Spleen (tissue), 11 donors: ENCODE measurements around the gene OSGEP. TPM values are rescaled to one million over a fixed set of nuclear protein-coding genes. Genes with fewer than 3 reads are reported as not detected.
"Not testable (repeated sequence)": the region's sequence is repeated elsewhere in the genome, so short reads cannot be mapped to it uniquely, and the experiment has no call there.

Experiments used
- DNase-seq: peaks from one replicate; pipeline ENCODE4 v3.0.0-alpha.2; 2020
- H3K27ac ChIP-seq, 8 donors: fragments of 200-600 bp; sonication (generic) in 7 of 8; 1 replicate in 4 of 8; 2 replicates in 4 of 8; pipeline versions ENCODE4 v1.5.0 to v1.8.0; 2016 to 2021; ENCODE audit warnings: inconsistent platforms in 4 of 8, mild to moderate bottlenecking in 4 of 8, moderate library complexity in 1 of 8
- H3K27me3 ChIP-seq, 7 donors: fragments of 200-600 bp; sonication (generic) in 6 of 7; replicated peaks in 1 of 7; 1 replicate in 4 of 7; 2 replicates in 3 of 7; pipeline versions ENCODE4 v1.5.0 to v1.8.0; 2016 to 2021; ENCODE audit warnings: inconsistent platforms in 3 of 7, mild to moderate bottlenecking in 1 of 7
- H3K36me3 ChIP-seq, 6 donors: fragments of 200-600 bp; sonication (generic) in 5 of 6; 1 replicate in 4 of 6; 2 replicates in 2 of 6; pipeline versions ENCODE4 v1.5.0 to v1.8.0; 2016 to 2021; ENCODE audit warnings: inconsistent platforms in 2 of 6
- H3K4me1 ChIP-seq, 6 donors: fragments of 200-600 bp; sonication (generic) in 5 of 6; 1 replicate in 3 of 6; 2 replicates in 3 of 6; pipeline versions ENCODE4 v1.5.0 to v1.8.0; 2016 to 2021; ENCODE audit warnings: inconsistent platforms in 3 of 6
- H3K4me3 ChIP-seq, 8 donors: fragments of 200-600 bp; sonication (generic) in 7 of 8; 1 replicate in 4 of 8; 2 replicates in 4 of 8; pipeline versions ENCODE4 v1.5.0 to v1.8.0; 2016 to 2021; ENCODE audit warnings: inconsistent platforms in 4 of 8, mild to moderate bottlenecking in 4 of 8, moderate library complexity in 2 of 8
- H3K9me3 ChIP-seq, 8 donors: fragments of 200-600 bp; sonication (generic) in 7 of 8; 1 replicate in 4 of 8; 2 replicates in 4 of 8; pipeline versions ENCODE4 v1.5.0 to v1.8.0; 2016 to 2021; ENCODE audit warnings: inconsistent platforms in 4 of 8
- POLR2A ChIP-seq, 3 donors: fragments of 450-650 bp; IDR thresholded peaks; one replicate each; pipeline ENCODE4 v1.5.1; 2017; ENCODE audit warnings: antibody characterized with exemption in 3 of 3, mild to moderate bottlenecking in 1 of 3
- POLR2AphosphoS5 ChIP-seq, 3 donors: sonication (generic); formaldehyde crosslinking; IDR thresholded peaks; one replicate each; pipeline ENCODE4 v1.5.1; 2017; ENCODE audit warnings: antibody characterized with exemption in 3 of 3
- WGBS, 5 donors: extraction: QIAGEN DNeasy Blood & Tissue Kit in 3 of 5; methylation state at CpG; one replicate each; pipeline versions ENCODE4 v1.1.5 to v1.1.7; 2013 to 2018; 5-methylcytosine and 5-hydroxymethylcytosine counted together
- intact Hi-C: fragments of 100-400 bp; cut with DNase I; formaldehyde crosslinking; loops from one replicate; pipeline ENCODE4 v1.15.0; 2023; ENCODE audit warnings: low total_unique reads
- polyA plus RNA-seq, 3 donors: library from polyadenylated mRNA; stranded (reverse); fragments of 200-250 nt; gene quantifications; one replicate each; pipeline ENCODE4 v1.2.1, GENCODE V29; 2013
- total RNA-seq, 7 donors: library from RNA; depleted of rRNA in 3 of 7; stranded (reverse); fragments of >200 nt in 3 of 7; fragmentation: NEBNext Ultra II Directional in 4 of 7; extraction: Animal tissue kit (Norgen Biotek cat#: 25700) in 4 of 7; gene quantifications; one replicate each; pipeline versions ENCODE4 v1.1.0 to v1.2.1, GENCODE V29; 2016 to 2021
- TF ChIP-seq, protein P1 (sequence below), 11 experiments: fragments of 200-600 bp in 7 of 11; fragments of 450-650 bp in 4 of 11; sonication (generic) in 4 of 11; IDR thresholded peaks in 8 of 11; conservative IDR thresholded peaks in 3 of 11; 1 replicate in 7 of 11; 2 replicates in 4 of 11; pipeline versions ENCODE4 v1.4.0 to v1.8.0; 2016 to 2021; ENCODE audit warnings: antibody characterized with exemption in 11 of 11, inconsistent platforms in 4 of 11, mild to moderate bottlenecking in 1 of 11
- donor health status: healthy with polysubstance abuse.
- donor health status: DM: no; HTN: no; CAD: no; lungs with moderate emphysema.
- donor health status: DM: no; HTN: no; CAD: no.
- donor health status: Bipolar disorder and iron deficiency.
- donor health status: healthy.
- donor health status: DM: no; HTN: no; CAD: no.
- donor health status: DM: yes; HTN: yes; CAD: no.

The OSGEP gene
- total and polyA plus RNA-seq, 10 donors = 48.6 to 110 (median 76.3) TPM

DNA sequence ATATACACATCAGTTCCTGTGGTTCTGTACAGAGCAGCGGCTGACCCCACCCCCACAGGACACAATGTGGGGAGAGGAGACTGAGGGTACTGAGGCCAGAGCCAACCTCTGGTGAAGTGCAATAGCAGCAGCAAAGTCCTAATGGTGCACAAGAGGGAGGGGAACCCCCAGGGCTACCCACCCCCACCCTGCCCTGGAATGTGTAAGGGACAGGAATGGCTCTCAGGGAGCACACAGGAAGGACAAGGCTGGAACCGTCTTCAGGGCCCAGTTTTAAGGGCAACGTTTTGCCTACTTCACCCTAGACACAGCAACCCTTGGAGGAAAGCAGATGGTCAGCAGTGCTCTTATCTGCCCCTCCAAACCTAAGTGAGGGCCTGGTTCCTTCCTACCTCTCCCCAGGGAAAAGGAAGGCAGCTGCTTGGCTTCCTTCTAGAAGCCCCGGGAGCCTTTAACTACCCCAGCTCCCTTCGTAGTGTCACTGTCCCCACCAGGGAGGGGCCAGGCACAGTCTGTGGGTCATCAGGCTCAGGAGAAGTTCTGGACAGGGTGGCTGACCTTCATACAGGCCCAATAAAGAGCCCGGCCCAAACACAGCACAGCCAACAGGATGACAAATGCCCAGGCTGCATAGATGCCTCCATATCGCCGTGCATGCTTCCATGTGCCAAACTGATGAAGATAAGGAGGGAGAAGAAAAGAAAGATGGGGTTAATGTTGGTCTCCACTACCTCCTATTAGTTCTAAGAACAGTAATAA, 3.6 kb upstream of the OSGEP start:
- Histone ChIP-seq H3K36me3 (peaks cover 3 to 43% (median 37%) of the 10 kb centered on the region in 6 donors), H3K9me3 (no peaks in the 10 kb centered on the region), H3K4me1 (peaks cover 43 to 83% (median 69%) of the 10 kb centered on the region in 6 donors), H3K4me3 (no peak overlapping the region), H3K27ac (peak overlapping the region in 4 of 8 donors; percentile 32 to 95 (median 72)), H3K27me3 (no peaks in the 10 kb centered on the region)
- TF ChIP-seq, protein P1, sequence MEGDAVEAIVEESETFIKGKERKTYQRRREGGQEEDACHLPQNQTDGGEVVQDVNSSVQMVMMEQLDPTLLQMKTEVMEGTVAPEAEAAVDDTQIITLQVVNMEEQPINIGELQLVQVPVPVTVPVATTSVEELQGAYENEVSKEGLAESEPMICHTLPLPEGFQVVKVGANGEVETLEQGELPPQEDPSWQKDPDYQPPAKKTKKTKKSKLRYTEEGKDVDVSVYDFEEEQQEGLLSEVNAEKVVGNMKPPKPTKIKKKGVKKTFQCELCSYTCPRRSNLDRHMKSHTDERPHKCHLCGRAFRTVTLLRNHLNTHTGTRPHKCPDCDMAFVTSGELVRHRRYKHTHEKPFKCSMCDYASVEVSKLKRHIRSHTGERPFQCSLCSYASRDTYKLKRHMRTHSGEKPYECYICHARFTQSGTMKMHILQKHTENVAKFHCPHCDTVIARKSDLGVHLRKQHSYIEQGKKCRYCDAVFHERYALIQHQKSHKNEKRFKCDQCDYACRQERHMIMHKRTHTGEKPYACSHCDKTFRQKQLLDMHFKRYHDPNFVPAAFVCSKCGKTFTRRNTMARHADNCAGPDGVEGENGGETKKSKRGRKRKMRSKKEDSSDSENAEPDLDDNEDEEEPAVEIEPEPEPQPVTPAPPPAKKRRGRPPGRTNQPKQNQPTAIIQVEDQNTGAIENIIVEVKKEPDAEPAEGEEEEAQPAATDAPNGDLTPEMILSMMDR (IDR thresholded peaks at IDR 0.05 in 8 of 11, conservative IDR thresholded peaks at IDR 0.05 in 3 of 11) = no peak
- TF ChIP-seq POLR2AphosphoS5 (IDR thresholded peaks at IDR 0.05) = peak in 1 of 3 donors; percentile 10
- 56 to 70% (median 58%) methylated on average over 7 to 8 of the region's 8 CpGs for WGBS, 5 donors
- DNase-seq = no peak
- intact Hi-C loops = no loop called here

- intact Hi-C loops = no loop called here
- Histone ChIP-seq H3K36me3 (peaks cover 6 to 54% (median 43%) of the 10 kb centered on the region in 6 donors), H3K27ac (peak overlapping the region in 5 of 8 donors; percentile 32 to 97 (median 93)), H3K4me3 (peak overlapping the region in 1 of 8 donors; percentile 81), H3K9me3 (no peaks in the 10 kb centered on the region), H3K4me1 (peaks cover 45 to 85% (median 72%) of the 10 kb centered on the region in 6 donors), H3K27me3 (no peaks in the 10 kb centered on the region)
- DNase-seq = no peak
- 51 to 73% (median 61%) methylated on average over 13 of the region's 13 CpGs for WGBS, 5 donors
- TF ChIP-seq POLR2AphosphoS5 (IDR thresholded peaks at IDR 0.05) (peak; percentile 29 to 52 (median 42)), POLR2A (IDR thresholded peaks at IDR 0.05) (no peak)
- TF ChIP-seq, protein P1 (IDR thresholded peaks at IDR 0.05 in 8 of 11, conservative IDR thresholded peaks at IDR 0.05 in 3 of 11) = no peak
Measured at GRCh38 chr14:20456971-20457370, 2.4 kb upstream of the OSGEP start.

DNA sequence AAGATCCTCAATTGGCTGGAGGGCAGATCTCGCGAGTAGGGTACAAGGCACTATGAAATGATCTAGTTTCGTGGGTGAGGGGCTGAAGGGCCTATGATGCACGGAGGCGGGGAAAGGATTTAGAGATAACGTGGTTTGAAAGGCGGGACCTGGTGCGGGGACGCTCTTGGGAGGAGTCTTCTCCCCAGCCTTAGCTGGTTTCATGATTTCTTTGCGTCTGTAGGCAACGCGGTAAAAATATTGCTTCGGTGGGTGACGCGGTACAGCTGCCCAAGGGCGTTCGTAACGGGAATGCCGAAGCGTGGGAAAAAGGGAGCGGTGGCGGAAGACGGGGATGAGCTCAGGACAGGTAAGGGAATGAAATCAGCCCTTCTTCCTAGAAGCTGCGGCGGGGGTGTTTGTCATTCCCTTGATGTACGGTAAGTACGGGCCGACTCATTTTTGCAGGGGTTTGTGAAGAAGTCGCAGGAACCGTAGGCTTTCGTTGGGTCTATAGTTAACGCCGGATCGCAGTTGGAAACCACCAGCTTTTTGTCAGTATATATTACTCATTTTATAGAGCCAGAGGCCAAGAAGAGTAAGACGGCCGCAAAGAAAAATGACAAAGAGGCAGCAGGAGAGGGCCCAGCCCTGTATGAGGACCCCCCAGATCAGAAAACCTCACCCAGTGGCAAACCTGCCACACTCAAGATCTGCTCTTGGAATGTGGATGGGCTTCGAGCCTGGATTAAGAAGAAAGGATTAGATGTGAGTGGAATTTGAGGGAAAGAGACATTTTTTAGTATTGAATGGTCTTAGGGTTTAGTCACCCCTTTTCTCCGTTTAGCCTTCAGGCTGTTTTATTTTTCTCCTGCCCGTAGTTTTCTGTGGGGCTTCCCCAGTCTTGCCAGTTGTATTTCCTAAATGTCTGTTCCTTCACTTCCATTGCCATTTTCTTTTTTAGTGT, 1.0 kb upstream of the OSGEP start:
- intact Hi-C loops = no loop called here
- H3K27ac ChIP-seq = peak overlapping the region; percentile 89 to 97 (median 94)
- peak; percentile 83 for DNase-seq
- H3K4me3 ChIP-seq = peak overlapping the region; percentile 74 to 98 (median 88)
- peaks cover 7 to 68% (median 56%) of the 10 kb centered on the region in 6 donors for H3K36me3 ChIP-seq
- 0 to 1% (median 1%) methylated on average over 39 of the region's 39 CpGs for WGBS, 5 donors
- peaks cover 44 to 80% (median 68%) of the 10 kb centered on the region in 6 donors for H3K4me1 ChIP-seq
- H3K9me3 ChIP-seq = no peaks in the 10 kb centered on the region
- TF ChIP-seq, protein P1 (IDR thresholded peaks at IDR 0.05 in 8 of 11, conservative IDR thresholded peaks at IDR 0.05 in 3 of 11) = no peak
- TF ChIP-seq POLR2AphosphoS5 (IDR thresholded peaks at IDR 0.05) (no peak), POLR2A (IDR thresholded peaks at IDR 0.05) (no peak)
- H3K27me3 ChIP-seq = no peaks in the 10 kb centered on the region

- 90 to 96% (median 94%) methylated on average over 8 of the region's 8 CpGs for WGBS, 5 donors
- H3K27me3 ChIP-seq, H3K9me3 ChIP-seq, DNase-seq, H3K4me3 ChIP-seq, intact Hi-C loops: not testable (repeated sequence)
- Histone ChIP-seq H3K4me1 (peaks cover 29 to 52% (median 41%) of the 10 kb centered on the region in 6 donors), H3K36me3 (peaks cover 4 to 72% (median 63%) of the 10 kb centered on the region in 6 donors), H3K27ac (peak overlapping the region in 1 of 8 donors; percentile 96)
Measured at GRCh38 chr14:20452831-20453230, 1.8 kb downstream of the OSGEP start.
